ENCODE measurements around the gene ADAM33. TPM values are rescaled to one million over a fixed set of nuclear protein-coding genes. Genes with fewer than 3 reads are reported as not detected.

Gene ADAM33
- total and polyA plus RNA-seq, 2 experiments from 2014 or later: 2.8 to 6.0 TPM

- TF ChIP-seq ZNF331 (CRISPR knock-in tag; IDR thresholded peaks at IDR 0.05; ENCODE audit: low read depth): no peak
- TF ChIP-seq CTCF (conservative IDR thresholded peaks at IDR 0.05; ENCODE audit: low read depth in 2 of 2): no peak
Measured at GRCh38 chr20:3705491-3705969, 23.7 kb upstream of the ADAM33 start (continued).

- H3K9me3 Mint-ChIP-seq: no peaks in the 10 kb centered on the region
Measured at GRCh38 chr20:3704087-3704486, 22.3 kb upstream of the ADAM33 start.

More at GRCh38 chr20:3704087-3704486, 22.3 kb upstream of the ADAM33 start:
- Mint-ChIP-seq H3K4me3 (no peak overlapping the region), H3K36me3 (ENCODE audit: low read depth) (no peaks in the 10 kb centered on the region), H3K27me3 (ENCODE audit: insufficient read depth, low read depth, poor library complexity) (peaks cover 7% of the 10 kb centered on the region), H3K27ac (no peak overlapping the region), H3K4me1 (no peaks in the 10 kb centered on the region)
- no peak for ATAC-seq
- Histone ChIP-seq H4K20me1 (replicated peaks; ENCODE audit: insufficient read depth) (no peaks in the 10 kb centered on the region), H3K27me3 (ENCODE audit: insufficient read depth) (no peaks in the 10 kb centered on the region), H3K27ac (ENCODE audit: low read depth) (no peak overlapping the region), H3F3A (replicated peaks; ENCODE audit: low read depth) (no peaks in the 10 kb centered on the region), H3K79me2 (replicated peaks; ENCODE audit: insufficient read depth) (no peaks in the 10 kb centered on the region), H2AFZ (no peak overlapping the region), H3K36me3 (ENCODE audit: insufficient read depth) (no peaks in the 10 kb centered on the region), H3K4me3 (no peak overlapping the region), H3K4me2 (no peak overlapping the region), H3K9me2 (ENCODE audit: insufficient read depth) (no peaks in the 10 kb centered on the region), H3K4me1 (ENCODE audit: insufficient read depth) (no peaks in the 10 kb centered on the region)
- TF ChIP-seq CREB1 (CRISPR knock-in tag; IDR thresholded peaks at IDR 0.05; ENCODE audit: low read depth): no peak
- no peak for TF ChIP-seq NANOG (IDR thresholded peaks at IDR 0.05; ENCODE audit: borderline replicate concordance)
- TF ChIP-seq REST (IDR thresholded peaks at IDR 0.05; ENCODE audit: unreplicated experiment): no peak
- TF ChIP-seq EZH2phosphoT487 (IDR thresholded peaks at IDR 0.05; ENCODE audit: unreplicated experiment): no peak
- TF ChIP-seq ETS1 (IDR thresholded peaks at IDR 0.05): no peak
- TF ChIP-seq CTCF (conservative IDR thresholded peaks at IDR 0.05; ENCODE audit: low read depth in 2 of 2): no peak
- TF ChIP-seq POLR2AphosphoS5 (IDR thresholded peaks at IDR 0.05; ENCODE audit: low read depth): no peak
- TF ChIP-seq ZNF331 (CRISPR knock-in tag; IDR thresholded peaks at IDR 0.05; ENCODE audit: low read depth): no peak
- no peak for TF ChIP-seq JUNB (IDR thresholded peaks at IDR 0.05; ENCODE audit: unreplicated experiment)
- no peak for TF ChIP-seq ZNF114 (CRISPR knock-in tag; IDR thresholded peaks at IDR 0.05)
- no peak for TF ChIP-seq STAT1 (IDR thresholded peaks at IDR 0.05; ENCODE audit: unreplicated experiment)
- no peak for DNase-seq (ENCODE audit: low spot score)
